Measurements from ENCODE around the gene CCDC73.

CCDC73 gene

GRCh38 chr11:32796425-32796824 lies 2.0 kb upstream of the CCDC73 start:
- ChIA-PET POLR2A (no interaction called here), CTCF (interaction anchor here (0.6 kb wide), 2 partner anchors 57 to 1036 kb away, joined by 3 read pairs; no protein-coding TSS in a partner anchor)
- no peak for DNase-seq (ENCODE audit: extremely low spot score)
- TF ChIP-seq ELF4 (IDR thresholded peaks at IDR 0.05) (no peak), LEF1 (IDR thresholded peaks at IDR 0.05; ENCODE audit: borderline replicate concordance) (no peak), NFRKB (IDR thresholded peaks at IDR 0.05) (no peak), FOXA1 (IDR thresholded peaks at IDR 0.05) (no peak), ZNF384 (IDR thresholded peaks at IDR 0.05) (no peak), BHLHE40 (IDR thresholded peaks at IDR 0.05; ENCODE audit: borderline replicate concordance) (no peak), FOXK2 (IDR thresholded peaks at IDR 0.05) (no peak), CTBP1 (IDR thresholded peaks at IDR 0.05; ENCODE audit: borderline replicate concordance) (no peak), TARDBP (IDR thresholded peaks at IDR 0.05) (no peak), L3MBTL2 (conservative IDR thresholded peaks at IDR 0.05) (no peak), FOXM1 (IDR thresholded peaks at IDR 0.05; ENCODE audit: borderline replicate concordance) (no peak), SUZ12 (IDR thresholded peaks at IDR 0.05) (no peak), SP1 (IDR thresholded peaks at IDR 0.05) (no peak), ARNT (IDR thresholded peaks at IDR 0.05) (no peak), HDGF (IDR thresholded peaks at IDR 0.05; ENCODE audit: borderline replicate concordance) (no peak)
- TF ChIP-seq, protein P1, sequence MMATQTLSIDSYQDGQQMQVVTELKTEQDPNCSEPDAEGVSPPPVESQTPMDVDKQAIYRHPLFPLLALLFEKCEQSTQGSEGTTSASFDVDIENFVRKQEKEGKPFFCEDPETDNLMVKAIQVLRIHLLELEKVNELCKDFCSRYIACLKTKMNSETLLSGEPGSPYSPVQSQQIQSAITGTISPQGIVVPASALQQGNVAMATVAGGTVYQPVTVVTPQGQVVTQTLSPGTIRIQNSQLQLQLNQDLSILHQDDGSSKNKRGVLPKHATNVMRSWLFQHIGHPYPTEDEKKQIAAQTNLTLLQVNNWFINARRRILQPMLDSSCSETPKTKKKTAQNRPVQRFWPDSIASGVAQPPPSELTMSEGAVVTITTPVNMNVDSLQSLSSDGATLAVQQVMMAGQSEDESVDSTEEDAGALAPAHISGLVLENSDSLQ (IDR thresholded peaks at IDR 0.05), result no peak

DNA sequence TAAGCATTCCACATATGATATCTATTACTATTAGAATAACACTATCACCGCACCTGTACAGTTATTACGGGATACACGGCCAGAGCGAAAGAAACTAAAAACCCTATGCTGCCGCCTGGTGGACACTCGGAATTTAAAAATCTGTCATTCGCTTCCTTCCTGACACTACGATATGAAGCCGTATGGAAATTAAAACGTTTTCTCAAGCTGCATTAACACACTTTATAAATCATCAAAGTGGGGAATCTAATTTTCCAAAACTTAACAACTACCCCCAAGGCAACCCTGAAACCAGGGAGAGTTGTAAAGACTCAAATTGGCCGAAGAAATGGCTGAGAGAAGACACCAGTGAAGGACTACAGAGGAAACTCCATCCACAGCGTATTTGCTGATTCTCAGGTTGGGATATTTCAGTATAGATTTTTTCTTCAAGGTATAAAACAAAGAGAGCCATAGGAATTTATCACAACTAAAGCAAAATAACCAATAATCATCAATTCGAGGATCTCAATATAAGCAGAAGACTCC lies 1.4 kb downstream of the CCDC73 start:
- peak; percentile 61 for DNase-seq (ENCODE audit: extremely low spot score)
- CTCF ChIA-PET, result interaction anchor here (0.5 to 1.4 kb wide), 3 partner anchors 11 to 923 kb away, joined by 3 to 4 read pairs (median 3); no protein-coding TSS in a partner anchor
- no peak for TF ChIP-seq ELF4 (IDR thresholded peaks at IDR 0.05)
- TF ChIP-seq BHLHE40 (IDR thresholded peaks at IDR 0.05; ENCODE audit: borderline replicate concordance), result no peak
- TF ChIP-seq CTBP1 (IDR thresholded peaks at IDR 0.05; ENCODE audit: borderline replicate concordance), result no peak
- no peak for TF ChIP-seq FOXK2 (IDR thresholded peaks at IDR 0.05)
- TF ChIP-seq SP1 (IDR thresholded peaks at IDR 0.05), result no peak
- no peak for TF ChIP-seq FOXA1 (IDR thresholded peaks at IDR 0.05)
- no peak for TF ChIP-seq TARDBP (IDR thresholded peaks at IDR 0.05)
- no peak for TF ChIP-seq LEF1 (IDR thresholded peaks at IDR 0.05; ENCODE audit: borderline replicate concordance)
- TF ChIP-seq, protein P1 (IDR thresholded peaks at IDR 0.05), result no peak
- no peak for TF ChIP-seq SUZ12 (IDR thresholded peaks at IDR 0.05)
- TF ChIP-seq ARNT (IDR thresholded peaks at IDR 0.05), result no peak
- TF ChIP-seq L3MBTL2 (conservative IDR thresholded peaks at IDR 0.05), result no peak
- TF ChIP-seq NFRKB (IDR thresholded peaks at IDR 0.05), result no peak
- no peak for TF ChIP-seq FOXM1 (IDR thresholded peaks at IDR 0.05; ENCODE audit: borderline replicate concordance)
- POLR2A ChIA-PET, result no interaction called here

- CTCF ChIA-PET, result interaction anchor here (0.5 to 1.4 kb wide), 6 partner anchors 10 to 923 kb away, joined by 3 to 4 read pairs (median 3); no protein-coding TSS in a partner anchor
- TF ChIP-seq SUZ12 (IDR thresholded peaks at IDR 0.05) (no peak), FOXA1 (IDR thresholded peaks at IDR 0.05) (no peak), LEF1 (IDR thresholded peaks at IDR 0.05; ENCODE audit: borderline replicate concordance) (no peak), BHLHE40 (IDR thresholded peaks at IDR 0.05; ENCODE audit: borderline replicate concordance) (no peak), TARDBP (IDR thresholded peaks at IDR 0.05) (no peak), CTBP1 (IDR thresholded peaks at IDR 0.05; ENCODE audit: borderline replicate concordance) (no peak), SP1 (IDR thresholded peaks at IDR 0.05) (no peak), HDGF (IDR thresholded peaks at IDR 0.05; ENCODE audit: borderline replicate concordance) (no peak), FOXK2 (IDR thresholded peaks at IDR 0.05) (no peak), L3MBTL2 (conservative IDR thresholded peaks at IDR 0.05) (no peak), ARNT (IDR thresholded peaks at IDR 0.05) (no peak), FOXM1 (IDR thresholded peaks at IDR 0.05; ENCODE audit: borderline replicate concordance) (no peak), ZNF384 (IDR thresholded peaks at IDR 0.05) (no peak), NFRKB (IDR thresholded peaks at IDR 0.05) (no peak), ELF4 (IDR thresholded peaks at IDR 0.05) (no peak)
- TF ChIP-seq, protein P1 (IDR thresholded peaks at IDR 0.05), result no peak
- no peak for DNase-seq (ENCODE audit: extremely low spot score)
- POLR2A ChIA-PET, result interaction anchor here (0.7 kb wide), 1 partner anchor 228 kb away, joined by 3 read pairs; no protein-coding TSS in a partner anchor
Measured at GRCh38 chr11:32792111-32792947, 2.1 kb downstream of the CCDC73 start.

GRCh38 chr11:32790916-32791315 lies 3.5 kb downstream of the CCDC73 start:
- TF ChIP-seq CTBP1 (IDR thresholded peaks at IDR 0.05; ENCODE audit: borderline replicate concordance), result no peak
- TF ChIP-seq L3MBTL2 (conservative IDR thresholded peaks at IDR 0.05), result no peak
- TF ChIP-seq TARDBP (IDR thresholded peaks at IDR 0.05), result no peak
- TF ChIP-seq ARNT (IDR thresholded peaks at IDR 0.05), result no peak
- no peak for TF ChIP-seq FOXK2 (IDR thresholded peaks at IDR 0.05)
- no peak for TF ChIP-seq SP1 (IDR thresholded peaks at IDR 0.05)
- no peak for TF ChIP-seq FOXM1 (IDR thresholded peaks at IDR 0.05; ENCODE audit: borderline replicate concordance)
- no peak for TF ChIP-seq ZNF384 (IDR thresholded peaks at IDR 0.05)
- TF ChIP-seq NFRKB (IDR thresholded peaks at IDR 0.05), result no peak
- TF ChIP-seq BHLHE40 (IDR thresholded peaks at IDR 0.05; ENCODE audit: borderline replicate concordance), result no peak
- no peak for TF ChIP-seq SUZ12 (IDR thresholded peaks at IDR 0.05)
- TF ChIP-seq FOXA1 (IDR thresholded peaks at IDR 0.05), result no peak
- TF ChIP-seq ELF4 (IDR thresholded peaks at IDR 0.05), result no peak
- TF ChIP-seq, protein P1 (IDR thresholded peaks at IDR 0.05), result no peak
- TF ChIP-seq LEF1 (IDR thresholded peaks at IDR 0.05; ENCODE audit: borderline replicate concordance), result no peak
- no peak for TF ChIP-seq HDGF (IDR thresholded peaks at IDR 0.05; ENCODE audit: borderline replicate concordance)
- ChIA-PET POLR2A (no interaction called here), CTCF (interaction anchor here (0.7 to 1.1 kb wide), 2 partner anchors 18 to 352 kb away, joined by 3 read pairs; no protein-coding TSS in a partner anchor)
- DNase-seq (ENCODE audit: extremely low spot score), result no peak
